ENCODE data around the gene COCH.

DNA sequence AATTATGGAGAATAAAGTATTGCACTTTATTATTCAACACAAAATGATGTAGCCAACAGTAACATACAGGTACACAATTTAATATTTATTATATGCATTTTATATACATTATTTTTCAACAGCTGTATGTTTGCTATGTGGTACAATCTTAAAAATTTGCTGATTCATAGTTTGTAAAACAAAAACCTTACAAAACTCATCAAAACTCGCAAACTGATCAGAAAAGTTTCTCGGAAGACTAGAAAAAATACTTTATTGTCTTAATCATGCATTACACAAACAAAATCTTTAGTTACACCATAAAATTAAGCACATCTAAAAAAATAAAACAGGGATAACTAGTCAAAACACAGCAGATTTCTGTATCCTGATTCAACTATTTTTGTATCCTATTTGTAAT lies 19.5 kb downstream of the COCH start:
- TF ChIP-seq POLR2A (IDR thresholded peaks at IDR 0.05; ENCODE audit: low read depth, low read length) (no peak), TAF1 (IDR thresholded peaks at IDR 0.05; ENCODE audit: low read depth, low read length) (no peak), POLR2AphosphoS5 (IDR thresholded peaks at IDR 0.05; ENCODE audit: low read depth, low read length) (no peak)

Measured in GM12891 (cell line).